Superior temporal gyrus (tissue), 1 donor: ENCODE results near the gene HOXC10.

ENCODE experiments used
- DNase-seq: peaks from one replicate; pipeline ENCODE4 v3.0.0-alpha.2; 2016; ENCODE audit errors: extremely low spot score

Gene HOXC10

GRCh38 chr12:53991077-53991460 is 6.1 kb downstream of the HOXC10 start:
- no peak for DNase-seq

DNA sequence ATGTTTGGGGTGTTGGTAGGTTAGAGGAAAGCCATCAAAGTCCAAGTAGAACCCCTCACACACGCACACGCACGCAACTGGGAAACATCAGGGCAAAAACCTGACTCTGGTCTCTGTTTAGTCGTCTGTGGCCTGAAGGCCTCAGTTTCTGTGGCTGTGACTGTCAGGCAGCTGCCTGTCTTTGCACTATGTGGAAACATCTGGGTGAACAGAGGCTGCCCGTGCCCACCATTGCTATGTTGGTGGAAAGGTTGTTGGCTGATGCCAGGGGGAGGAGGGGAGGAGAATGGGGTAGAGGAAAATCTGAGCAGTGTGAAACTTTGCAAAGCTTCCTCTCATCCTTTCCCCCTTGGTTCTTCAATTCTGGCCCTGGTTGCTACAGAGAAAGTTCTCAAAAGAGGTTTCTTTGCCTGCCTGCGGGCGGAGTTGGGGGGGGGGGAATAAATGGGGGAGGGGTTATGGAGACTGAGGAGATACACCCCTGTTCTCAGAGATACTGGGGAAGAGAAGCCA is 7.5 kb downstream of the HOXC10 start:
- no peak for DNase-seq

DNA sequence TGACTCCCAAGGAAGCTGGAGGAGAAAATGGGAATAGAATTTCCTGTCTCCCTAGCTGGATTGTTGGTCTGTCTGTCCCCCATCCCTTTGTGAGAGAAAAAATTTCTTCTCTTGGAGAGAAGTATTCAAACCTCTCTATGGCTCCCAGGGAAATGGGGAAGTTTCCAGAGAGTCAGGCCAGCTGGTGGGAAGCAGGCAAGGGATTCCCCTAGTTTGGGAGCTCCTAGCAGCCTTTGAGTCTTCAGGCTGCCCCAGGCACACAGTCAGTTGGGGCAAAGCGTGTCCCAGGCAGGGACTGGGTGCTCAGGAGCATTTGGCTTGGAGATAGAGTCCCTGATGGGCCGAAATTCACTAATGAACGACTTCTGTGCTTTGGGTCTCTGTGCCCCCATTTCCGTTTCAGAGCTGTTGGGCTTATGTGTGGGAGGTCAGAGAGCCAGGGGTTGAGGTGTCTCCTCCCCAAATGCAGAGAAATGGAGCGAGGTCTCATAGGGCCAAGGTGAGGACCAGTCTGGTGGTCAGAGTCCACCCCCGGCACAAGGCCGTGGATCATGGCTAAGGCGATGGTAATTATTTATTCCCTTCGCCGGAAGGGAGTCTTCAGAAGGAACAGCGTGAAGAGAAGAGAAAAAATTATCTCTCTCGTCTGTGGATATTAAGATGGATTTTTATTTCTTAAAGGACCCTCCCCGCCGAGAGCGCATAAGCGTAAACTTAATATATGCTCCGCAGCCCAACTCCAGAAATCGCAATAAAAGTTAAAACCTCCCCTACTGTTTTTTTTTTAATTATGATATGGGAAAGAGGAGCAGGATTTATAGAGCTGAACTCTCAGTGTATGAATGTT is 8.4 kb downstream of the HOXC10 start:
- no peak for DNase-seq

GRCh38 chr12:53994009-53994263 is 9.0 kb downstream of the HOXC10 start:
- DNase-seq, result no peak

DNA sequence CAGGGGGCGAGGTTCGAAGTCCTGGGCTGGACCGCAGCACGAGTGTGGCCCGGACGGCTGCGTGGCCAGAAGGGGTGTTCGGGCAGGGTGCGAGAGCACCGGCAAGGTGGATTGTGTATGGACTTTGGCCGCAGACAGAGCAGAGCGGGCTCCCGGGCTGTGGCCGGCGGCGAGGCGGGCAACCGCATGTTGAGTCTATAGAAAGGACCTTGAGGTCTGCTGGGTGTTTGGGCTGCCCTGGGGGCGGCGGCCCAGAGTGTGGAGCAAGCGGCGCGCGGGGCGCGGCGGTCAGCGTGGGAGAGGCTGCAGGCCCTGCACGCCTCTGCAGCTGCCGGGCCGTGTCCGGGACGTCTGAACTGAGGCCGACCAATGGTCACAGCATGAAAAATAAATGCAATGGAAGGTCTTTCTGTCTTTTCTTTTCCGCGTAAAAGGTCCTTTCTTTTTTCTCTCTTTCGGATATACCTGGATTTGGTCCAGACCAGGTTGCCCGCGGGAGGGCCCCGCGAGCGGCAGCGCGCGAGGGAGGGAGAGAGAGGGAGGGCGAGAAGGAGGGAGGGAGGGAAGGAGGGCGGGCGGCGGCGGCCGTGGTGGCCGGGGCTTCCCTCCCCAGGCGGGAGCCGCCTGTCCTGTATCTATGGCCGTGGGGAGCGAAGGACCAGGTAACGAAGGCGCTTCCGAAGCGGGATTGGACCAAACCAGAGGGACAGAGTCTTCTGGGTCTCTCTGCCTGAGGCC is 9.5 kb downstream of the HOXC10 start:
- DNase-seq, result no peak

- no peak for DNase-seq
Measured at GRCh38 chr12:53995002-53995377, 10.0 kb downstream of the HOXC10 start.

GRCh38 chr12:53995378-53996239 is 10.7 kb downstream of the HOXC10 start:
- no peak for DNase-seq

DNA sequence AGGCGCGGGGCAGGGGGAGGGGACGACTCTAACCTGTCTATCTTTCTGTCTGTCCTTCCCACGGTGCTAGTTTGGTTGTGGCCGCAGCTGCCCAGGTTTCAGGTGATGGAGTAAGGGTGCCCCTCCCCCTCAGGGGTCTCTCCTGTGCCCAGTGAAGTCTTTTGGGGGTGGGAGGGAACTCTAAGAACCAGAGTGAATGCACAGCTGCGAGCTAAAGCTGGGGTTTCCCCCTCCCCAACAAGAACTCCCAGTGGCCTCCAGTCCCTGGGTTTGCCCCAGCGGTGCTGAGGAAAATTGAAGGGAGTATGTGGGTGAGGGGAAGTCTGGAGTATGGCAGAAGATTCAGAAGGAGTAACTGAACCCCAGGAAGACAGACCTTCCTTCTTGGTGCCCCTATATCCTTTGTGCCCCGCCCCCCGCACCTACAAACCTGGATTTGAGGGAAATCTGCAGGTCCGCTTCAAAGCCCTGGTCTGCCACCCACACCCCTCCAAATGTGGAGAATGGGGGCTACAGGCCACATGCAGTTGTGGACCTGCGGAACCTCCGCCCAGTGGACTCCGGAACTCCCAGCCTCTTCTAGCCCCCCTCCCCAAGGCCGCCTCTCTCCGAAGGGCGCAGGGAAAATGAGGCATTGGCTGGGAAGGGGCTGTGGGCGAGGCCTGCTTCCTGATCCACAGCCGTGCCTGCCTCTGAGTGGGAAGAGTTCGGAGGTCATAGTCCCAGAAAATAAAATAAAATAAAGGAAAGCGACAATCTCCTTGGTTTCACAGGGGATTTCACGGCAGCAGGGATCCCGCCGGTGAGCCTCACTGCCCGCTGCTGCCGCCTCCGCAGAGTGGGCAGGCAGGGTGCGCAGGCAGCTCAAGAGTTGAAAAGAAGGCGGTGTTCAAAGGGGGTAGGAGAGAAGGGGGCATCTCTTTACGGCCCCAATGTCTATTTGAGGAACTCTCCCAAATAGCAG is 11.6 kb downstream of the HOXC10 start:
- no peak for DNase-seq

GRCh38 chr12:53997204-53998109 is 12.5 kb downstream of the HOXC10 start:
- DNase-seq, result no peak

GRCh38 chr12:53998110-53998899 is 13.4 kb downstream of the HOXC10 start:
- no peak for DNase-seq

- no peak for DNase-seq
Measured at GRCh38 chr12:53998900-53999236, 13.9 kb downstream of the HOXC10 start.

DNA sequence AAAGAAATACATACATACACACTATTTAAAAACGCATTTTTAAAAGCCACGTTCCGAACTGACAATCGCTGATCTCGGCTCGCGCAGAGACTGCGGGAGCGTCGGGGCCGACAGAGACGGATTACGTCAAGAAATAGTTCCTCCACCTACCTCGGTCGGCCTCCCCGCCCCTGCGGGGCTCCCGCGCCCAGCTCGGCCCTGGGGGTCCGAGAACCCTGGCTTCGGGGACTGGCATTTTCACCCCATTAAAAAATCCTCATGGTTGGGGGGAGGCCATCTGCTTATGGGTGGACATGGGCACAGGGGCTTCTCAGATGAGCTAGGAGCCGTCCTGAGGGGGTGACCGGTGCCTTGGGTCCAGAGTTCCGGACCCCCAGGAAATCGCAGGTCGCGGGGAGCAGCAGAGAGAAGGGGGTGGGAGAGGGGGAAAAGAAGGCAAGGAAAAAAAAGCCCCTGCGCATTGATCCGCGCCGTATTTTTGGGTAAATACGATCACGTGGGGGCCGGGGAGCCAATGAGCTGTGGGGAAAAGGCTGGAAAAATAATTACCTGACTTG is 14.7 kb downstream of the HOXC10 start:
- no peak for DNase-seq

- no peak for DNase-seq
Measured at GRCh38 chr12:54000116-54001114, 15.5 kb downstream of the HOXC10 start, which contains the start of gene HOXC9. Gene HOXC9 (plus strand): TSS chr12:54000161. CDS start chr12:54000189, 28 bp downstream.

DNA sequence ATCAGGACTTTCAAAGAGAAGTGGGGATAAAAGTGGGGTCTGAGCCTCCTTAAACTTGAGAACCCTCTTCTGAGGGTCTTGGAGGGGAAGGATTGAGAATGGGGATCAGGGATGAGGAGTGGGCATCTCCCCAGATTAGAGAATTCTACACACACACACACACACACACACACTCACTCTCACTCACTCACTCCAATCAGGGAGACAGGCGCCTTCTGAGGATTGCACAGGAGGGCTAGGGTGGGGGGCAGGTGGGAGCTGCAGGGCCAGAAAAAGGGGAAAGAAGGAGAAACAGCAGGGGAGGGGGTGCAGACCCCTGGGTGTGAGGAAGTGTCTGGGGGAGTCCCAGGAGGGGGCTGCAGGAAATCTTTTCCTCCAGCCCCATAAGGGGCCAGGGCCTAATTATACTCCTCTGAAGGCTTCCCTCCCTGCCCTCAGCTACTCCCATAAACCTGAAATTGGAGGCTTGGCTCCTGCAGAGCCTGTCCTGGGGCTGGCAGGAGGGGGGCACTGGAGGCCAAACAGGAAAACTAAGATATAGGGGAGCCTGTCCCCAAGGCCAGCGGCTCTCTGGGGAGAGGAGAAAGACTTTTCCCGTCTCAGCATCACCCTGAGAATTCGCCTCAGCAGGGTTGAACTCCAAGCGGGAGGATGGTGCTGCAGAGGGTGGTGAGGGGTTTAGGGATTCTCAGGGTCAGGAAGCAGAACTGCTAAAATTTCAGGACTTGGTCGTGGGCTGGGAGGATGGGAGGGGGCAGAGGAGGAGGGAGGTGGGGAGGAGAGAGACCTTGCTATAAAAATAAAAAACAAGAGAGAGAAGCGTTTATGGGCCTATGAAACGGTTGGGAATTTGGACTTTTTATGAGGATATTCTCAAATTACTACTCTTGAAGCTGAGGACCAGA is 16.6 kb downstream of the HOXC10 start:
- no peak for DNase-seq

- DNase-seq, result no peak
Measured at GRCh38 chr12:54002278-54002914, 17.4 kb downstream of the HOXC10 start.

DNA sequence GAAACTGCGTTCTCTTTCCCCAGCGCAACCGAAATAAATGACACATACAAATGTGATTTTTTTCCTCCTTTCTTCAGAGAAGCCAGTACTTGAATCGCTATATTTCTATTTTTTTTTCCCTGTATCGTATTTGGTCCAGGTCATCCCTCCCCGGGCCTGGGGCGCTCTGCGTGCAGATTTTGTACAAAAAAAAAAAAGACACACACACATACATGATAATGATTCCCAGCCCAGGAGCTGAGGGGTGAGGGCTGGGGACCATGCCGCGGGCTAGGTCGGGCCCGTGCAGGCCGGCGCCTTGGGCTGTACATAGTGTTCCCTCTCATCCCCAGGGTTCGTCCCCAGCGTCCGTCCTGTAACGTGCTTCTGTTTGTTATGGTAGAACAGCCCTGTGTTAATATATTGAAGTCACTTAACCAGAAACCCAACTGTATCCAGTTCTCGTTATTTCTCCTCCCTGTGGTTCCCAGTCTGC is 18.0 kb downstream of the HOXC10 start:
- no peak for DNase-seq
